Measurements from ENCODE around the gene ACSBG1.

The ACSBG1 gene

GRCh38 chr15:78216276-78217104, 17.9 kb downstream of the ACSBG1 start:
- DNase-seq: no peak

- DNase-seq: no peak
Measured at GRCh38 chr15:78213956-78214355, 20.4 kb downstream of the ACSBG1 start.

GRCh38 chr15:78213425-78213750, 21.0 kb downstream of the ACSBG1 start:
- DNase-seq: no peak

- DNase-seq: no peak
Measured at GRCh38 chr15:78212546-78213424, 21.6 kb downstream of the ACSBG1 start.

- no peak for DNase-seq
Measured at GRCh38 chr15:78212008-78212407, 22.4 kb downstream of the ACSBG1 start.

- no peak for DNase-seq
Measured at GRCh38 chr15:78211189-78211921, 23.0 kb downstream of the ACSBG1 start.

- no peak for DNase-seq
Measured at GRCh38 chr15:78210349-78210717, 24.0 kb downstream of the ACSBG1 start.

GRCh38 chr15:78209646-78210348, 24.6 kb downstream of the ACSBG1 start:
- DNase-seq: no peak

GRCh38 chr15:78208887-78209645, 25.3 kb downstream of the ACSBG1 start:
- DNase-seq: no peak

- no peak for DNase-seq
Measured at GRCh38 chr15:78208341-78208844, 26.0 kb downstream of the ACSBG1 start.

- DNase-seq: no peak
Measured at GRCh38 chr15:78207641-78208340, 26.6 kb downstream of the ACSBG1 start.

GRCh38 chr15:78207110-78207458, 27.3 kb downstream of the ACSBG1 start:
- no peak for DNase-seq

- no peak for DNase-seq
Measured at GRCh38 chr15:78206326-78207109, 27.8 kb downstream of the ACSBG1 start.

- DNase-seq: no peak
Measured at GRCh38 chr15:78205856-78206255, 28.5 kb downstream of the ACSBG1 start.

- no peak for DNase-seq
Measured at GRCh38 chr15:78205337-78205736, 29.0 kb downstream of the ACSBG1 start.

- DNase-seq: no peak
Measured at GRCh38 chr15:78204351-78205309, 29.7 kb downstream of the ACSBG1 start.

GRCh38 chr15:78203346-78204225, 30.8 kb downstream of the ACSBG1 start:
- no peak for DNase-seq
